HCT116 (cell line): ENCODE data around the gene WFDC6. TPM values are rescaled to one million over a fixed set of nuclear protein-coding genes. Genes with fewer than 3 reads are reported as not detected.
"Not testable (repeated sequence)": the region's sequence is repeated elsewhere in the genome, so short reads cannot be mapped to it uniquely, and the experiment has no call there.

Source experiments
- ATAC-seq: fragments of 200-7000 bp; cut with Tn5 transposase; 2 replicates; pipeline ENCODE4 v1.9.1; 2020; ENCODE audit warnings: mild to moderate bottlenecking, moderate library complexity
- BruUV-seq: library from RNA; stranded (reverse); fragments of 400-500 nt; replicated peaks from 2 replicates; lab custom pipeline; 2021; lab: Mats Ljungman, UMichigan
- CTCF ChIA-PET: fragments of 300-600 bp; sonication (Branson Sonifier 250); formaldehyde crosslinking; loops from one replicate; lab custom pipeline; 2021; ENCODE audit warnings: antibody characterized with exemption; lab: Charles Lee
- POLR2A ChIA-PET: fragments of 300-600, 350-600 bp; sonication (Branson Sonifier 250); formaldehyde crosslinking; loops from one replicate; lab custom pipeline; 2021; ENCODE audit warnings: antibody characterized with exemption; lab: Charles Lee
- RAD21 ChIA-PET, 2 experiments: fragments of 300-600 bp; sonication (Branson Sonifier 250); formaldehyde crosslinking; loops; one replicate each; lab custom pipeline; 2023; ENCODE audit warnings: low total read pairs in 2 of 2; ENCODE audit not compliant: uncharacterized antibody in 2 of 2, unreplicated experiment in 2 of 2, low non-redundant PET in 1 of 2; lab: Charles Lee
- DNase-seq: peaks from one replicate; pipeline ENCODE4 v3.0.0-alpha.2; 2010; ENCODE audit warnings: low read depth, low spot score
- H2AFZ ChIP-seq: fragments of 200-600 bp; shearing (Covaris generic), sonication (generic); 2 replicates; pipeline ENCODE4 v1.6.1; 2017; ENCODE audit warnings: low read depth, mixed run types, mixed read lengths, antibody characterized with exemption, low read length; ENCODE audit not compliant: poor library complexity, severe bottlenecking
- H3K27ac ChIP-seq: 2 replicates; pipeline ENCODE4 v1.5.1; 2012; ENCODE audit warnings: low read depth, low read length
- H3K27me3 ChIP-seq: fragments of 200-600 bp; sonication (generic); 2 replicates; pipeline ENCODE4 v1.6.1; 2016; ENCODE audit warnings: mixed run types, low read length, mixed read lengths; ENCODE audit not compliant: insufficient read depth
- H3K36me3 ChIP-seq, 2 experiments: fragments of 200-500 bp in 1 of 2; fragments of 200-600 bp in 1 of 2; sonication (Bioruptor generic) in 1 of 2; sonication (generic) in 1 of 2; 2 replicates each; pipeline versions ENCODE4 v1.5.1 to v1.6.1; 2014 to 2016; ENCODE audit warnings: low read length in 2 of 2, inconsistent platforms in 1 of 2, mixed read lengths in 1 of 2, mixed run types in 1 of 2; ENCODE audit not compliant: insufficient read depth in 2 of 2, control insufficient read depth in 1 of 2
- H3K4me1 ChIP-seq, 2 experiments: fragments of 200-600 bp in 1 of 2; sonication (generic) in 1 of 2; 2 replicates each; pipeline versions ENCODE4 v1.5.1 to v1.6.1; 2012 to 2017; ENCODE audit warnings: low read length in 2 of 2, inconsistent platforms in 1 of 2, mild to moderate bottlenecking in 1 of 2, mixed read lengths in 1 of 2, mixed run types in 1 of 2, moderate library complexity in 1 of 2; ENCODE audit not compliant: insufficient read depth in 2 of 2, control insufficient read depth in 1 of 2
- H3K4me2 ChIP-seq: fragments of 200-600 bp; sonication (generic); 2 replicates; pipeline ENCODE4 v1.6.1; 2017; ENCODE audit warnings: mixed run types, low read length, mixed read lengths
- H3K4me3 ChIP-seq, 2 experiments: fragments of 200-600 bp in 1 of 2; sonication (generic) in 1 of 2; replicated peaks in 1 of 2; 2 replicates each; pipeline ENCODE4 v1.5.1; 2011 to 2016; ENCODE audit warnings: low read length in 2 of 2, control low read depth in 1 of 2, low read depth in 1 of 2, mild to moderate bottlenecking in 1 of 2, mixed read lengths in 1 of 2, mixed run types in 1 of 2
- H3K79me2 ChIP-seq: fragments of 200-600 bp; sonication (generic); 2 replicates; pipeline ENCODE4 v1.6.1; 2017; ENCODE audit warnings: mild to moderate bottlenecking, mixed run types, low read length, moderate library complexity, mixed read lengths; ENCODE audit not compliant: insufficient read depth
- H3K9ac ChIP-seq: fragments of 200-600 bp; sonication (generic); 2 replicates; pipeline ENCODE4 v1.6.1; 2016; ENCODE audit warnings: low read length, mixed read lengths
- H3K9me2 ChIP-seq: fragments of 200-600 bp; sonication (generic), shearing (Covaris generic); 2 replicates; pipeline ENCODE4 v1.6.1; 2017; ENCODE audit warnings: mixed run types, mild to moderate bottlenecking, moderate library complexity; ENCODE audit not compliant: insufficient read depth
- H3K9me3 ChIP-seq, 2 experiments: fragments of 200-500 bp in 1 of 2; fragments of 200-600 bp in 1 of 2; sonication (Bioruptor generic) in 1 of 2; sonication (generic) in 1 of 2; 2 replicates each; pipeline ENCODE4 v1.6.1; 2014 to 2017; ENCODE audit warnings: low read length in 2 of 2, mixed read lengths in 2 of 2, inconsistent platforms in 1 of 2, low read depth in 1 of 2, mild to moderate bottlenecking in 1 of 2, mixed run types in 1 of 2, moderate library complexity in 1 of 2; ENCODE audit not compliant: control insufficient read depth in 1 of 2, insufficient read depth in 1 of 2
- H4K20me1 ChIP-seq: fragments of 200-600 bp; sonication (generic), shearing (Covaris generic); 2 replicates; pipeline ENCODE4 v1.6.1; 2017; ENCODE audit warnings: mixed run types, mild to moderate bottlenecking, moderate library complexity; ENCODE audit not compliant: insufficient read depth
- SIN3A ChIP-seq: IDR thresholded peaks from 2 replicates; pipeline ENCODE4 v1.6.1; 2012; ENCODE audit warnings: low read depth
- YY1 ChIP-seq: IDR thresholded peaks from 2 replicates; pipeline ENCODE4 v1.6.1; 2011; ENCODE audit warnings: low read length, low read depth, moderate library complexity, mild to moderate bottlenecking; ENCODE audit not compliant: insufficient replicate concordance; ENCODE audit errors: extremely low read depth
- intact Hi-C: fragments of 100-400 bp; cut with micrococcal nuclease; formaldehyde crosslinking; loops from 2 replicates; pipeline ENCODE4 v1.10.0; 2022
- total RNA-seq: library from RNA; stranded (reverse); gene quantifications from one replicate; pipeline ENCODE4 v1.2.1, GENCODE V29; 2021; ENCODE audit not compliant: unreplicated experiment

Gene WFDC6
- total RNA-seq, 1 experiment from 2014 or later: not detected

GRCh38 chr20:45575931-45576330 is 36.6 kb upstream of the WFDC6 start:
- ChIA-PET CTCF (no interaction called here), POLR2A (no interaction called here), RAD21 (no interaction called here)
- H4K20me1 ChIP-seq: no peaks in the 10 kb centered on the region
- no TSS peak for BruUV-seq
- H3K9me3 ChIP-seq: no peaks in the 10 kb centered on the region
- H3K4me1 ChIP-seq: no peaks in the 10 kb centered on the region
- TF ChIP-seq YY1 (no peak), SIN3A (no peak)
- no peak overlapping the region for H3K4me2 ChIP-seq
- no peaks in the 10 kb centered on the region for H3K9me2 ChIP-seq
- intact Hi-C loops: no loop called here
- no peak for DNase-seq
- H3K27me3 ChIP-seq: no peaks in the 10 kb centered on the region
- no peak overlapping the region for H2AFZ ChIP-seq
- H3K27ac ChIP-seq: no peak overlapping the region
- H3K4me3 ChIP-seq: no peak overlapping the region
- no peaks in the 10 kb centered on the region for H3K79me2 ChIP-seq
- no peak for ATAC-seq
- no peaks in the 10 kb centered on the region for H3K36me3 ChIP-seq
- no peak overlapping the region for H3K9ac ChIP-seq

GRCh38 chr20:45569650-45570049 is 30.4 kb upstream of the WFDC6 start:
- BruUV-seq, ATAC-seq, H2AFZ ChIP-seq, H3K79me2 ChIP-seq, POLR2A ChIA-PET, H3K4me1 ChIP-seq, H4K20me1 ChIP-seq, DNase-seq, H3K9me2 ChIP-seq, H3K36me3 ChIP-seq, H3K4me3 ChIP-seq, CTCF ChIA-PET, intact Hi-C loops, H3K27ac ChIP-seq, H3K9me3 ChIP-seq, H3K4me2 ChIP-seq, H3K27me3 ChIP-seq, H3K9ac ChIP-seq, RAD21 ChIA-PET: not testable (repeated sequence)
